Stimulated activated CD8-positive, alpha-beta memory T cell treated with anti-CD3 and anti-CD28 coated beads, Interleukin-15, amount 100 ng/mL, for 4 hours (primary cell): ENCODE data around the gene PIK3C2A.

Source experiments
- DNase-seq, 2 donors: peaks; one replicate each; pipeline ENCODE4 v3.0.0-alpha.2; 2020; ENCODE audit warnings: low read depth in 2 of 2

The PIK3C2A gene

DNA sequence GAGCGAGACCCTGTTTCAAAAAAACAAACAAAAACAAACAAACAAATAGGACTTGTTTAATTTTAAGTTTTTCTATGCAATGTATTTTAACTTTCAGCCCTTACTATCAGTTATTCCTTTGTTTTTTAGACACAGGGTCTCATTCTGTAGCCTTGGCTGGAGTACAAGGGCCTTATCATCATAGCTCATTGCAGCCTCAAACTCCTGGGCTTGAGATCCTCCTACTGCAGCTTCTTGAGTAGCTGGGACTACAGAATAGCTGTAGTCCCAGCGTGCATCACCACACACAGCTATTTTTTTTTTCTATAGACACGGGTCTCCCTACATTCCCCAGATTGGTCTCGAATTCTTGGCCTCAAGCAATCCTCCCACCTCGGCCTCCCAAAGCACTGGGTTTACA lies 44.5 kb downstream of the PIK3C2A start:
- no peak for DNase-seq

GRCh38 chr11:17162376-17162775 lies 45.4 kb downstream of the PIK3C2A start:
- no peak for DNase-seq

- no peak for DNase-seq
Measured at GRCh38 chr11:17161515-17161914, 46.3 kb downstream of the PIK3C2A start.

- no peak for DNase-seq
Measured at GRCh38 chr11:17159441-17159840, 48.3 kb downstream of the PIK3C2A start.
